PC-3 (cell line): ENCODE results near the gene PAEP. TPM values are rescaled to one million over a fixed set of nuclear protein-coding genes. Genes with fewer than 3 reads are reported as not detected.
"Not testable (repeated sequence)": the region's sequence is repeated elsewhere in the genome, so short reads cannot be mapped to it uniquely, and the experiment has no call there.

Experiments
- ATAC-seq: fragments of 200-7000 bp; cut with Tn5 transposase; 2 replicates; pipeline ENCODE4 v1.9.1; 2020; ENCODE audit warnings: mild to moderate bottlenecking, moderate library complexity
- BruUV-seq: library from RNA; stranded (reverse); fragments of 400-500 nt; replicated peaks from 2 replicates; lab custom pipeline; 2021; lab: Mats Ljungman, UMichigan
- CTCF ChIA-PET: fragments of 300-600 bp; sonication (Branson Sonifier 250); formaldehyde crosslinking; loops from one replicate; lab custom pipeline; 2022; ENCODE audit warnings: antibody characterized with exemption; lab: Charles Lee
- POLR2A ChIA-PET: fragments of 300-600 bp; sonication (Branson Sonifier 250); formaldehyde crosslinking; loops from one replicate; lab custom pipeline; 2022; ENCODE audit warnings: antibody characterized with exemption; ENCODE audit not compliant: unreplicated experiment; lab: Charles Lee
- DNase-seq: peaks from one replicate; pipeline ENCODE4 v3.0.0-alpha.2; 2015
- H2AFZ ChIP-seq: fragments of 300-600 bp; sonication (generic); 2 replicates; pipeline ENCODE4 v1.6.0; 2016; ENCODE audit warnings: antibody characterized with exemption, low read length
- H3F3A ChIP-seq: fragments of 300-600 bp; sonication (generic); one replicate; pipeline ENCODE4 v1.6.0; 2017; ENCODE audit warnings: antibody characterized with exemption, low read length, control low read depth, mild to moderate bottlenecking; ENCODE audit not compliant: unreplicated experiment
- H3K27ac ChIP-seq: fragments of 300-600 bp; sonication (generic); 2 replicates; pipeline ENCODE4 v1.5.1; 2016; ENCODE audit warnings: mild to moderate bottlenecking, low read length
- H3K27me3 ChIP-seq: fragments of 300-600 bp; sonication (generic); 2 replicates; pipeline ENCODE4 v1.6.1; 2016; ENCODE audit warnings: low read length, mixed read lengths
- H3K36me3 ChIP-seq: fragments of 300-600 bp; sonication (generic); 2 replicates; pipeline ENCODE4 v1.6.1; 2016; ENCODE audit warnings: low read depth, mixed run types, low read length, mixed read lengths
- H3K4me1 ChIP-seq: fragments of 300-600 bp; sonication (generic); 2 replicates; pipeline ENCODE4 v1.5.1; 2016; ENCODE audit warnings: low read length; ENCODE audit not compliant: insufficient read depth
- H3K4me2 ChIP-seq: fragments of 300-600 bp; sonication (generic); 2 replicates; pipeline ENCODE4 v1.6.0; 2016; ENCODE audit warnings: low read length
- H3K4me3 ChIP-seq: fragments of 300-600 bp; sonication (generic); 2 replicates; pipeline ENCODE4 v1.5.1; 2016; ENCODE audit warnings: mild to moderate bottlenecking, low read length, mixed read lengths
- H3K79me2 ChIP-seq: fragments of 300-600 bp; sonication (generic); 2 replicates; pipeline ENCODE4 v1.6.1; 2017; ENCODE audit warnings: low read length, mixed read lengths
- H3K9ac ChIP-seq: fragments of 300-600 bp; sonication (generic); 2 replicates; pipeline ENCODE4 v1.6.0; 2016; ENCODE audit warnings: mild to moderate bottlenecking, low read length
- H3K9me2 ChIP-seq: fragments of 300-600 bp; sonication (generic); replicated peaks from 2 replicates; pipeline ENCODE4 v1.6.1; 2016; ENCODE audit warnings: mixed run types, low read length, mixed read lengths
- H3K9me3 ChIP-seq: fragments of 300-600 bp; sonication (generic); 2 replicates; pipeline ENCODE4 v1.6.1; 2016; ENCODE audit warnings: low read length, mixed read lengths
- H4K20me1 ChIP-seq: fragments of 300-600 bp; sonication (generic); 2 replicates; pipeline ENCODE4 v1.6.1; 2016; ENCODE audit warnings: low read length, mixed read lengths
- EZH2 ChIP-seq: fragments of 300-600 bp; sonication (generic); IDR thresholded peaks from one replicate; pipeline ENCODE4 v1.6.1; 2017; ENCODE audit warnings: antibody characterized with exemption, mild to moderate bottlenecking, low read length; ENCODE audit not compliant: unreplicated experiment
- EZH2phosphoT487 ChIP-seq: fragments of 300-600 bp; sonication (generic); IDR thresholded peaks from 2 replicates; pipeline ENCODE4 v1.6.1; 2018; ENCODE audit warnings: mild to moderate bottlenecking, antibody characterized with exemption, low read length, borderline replicate concordance
- intact Hi-C: fragments of 100-400 bp; cut with micrococcal nuclease; formaldehyde crosslinking; loops from 2 replicates; pipeline ENCODE4 v1.9.0; 2023
- total RNA-seq: library from RNA; depleted of rRNA; stranded (reverse); fragments of >200 nt; gene quantifications from 2 replicates; pipeline ENCODE4 v1.2.3, GENCODE V29; 2014
- TF ChIP-seq, protein P1 (sequence below): fragments of 300-600 bp; sonication (generic); conservative IDR thresholded peaks from 2 replicates; pipeline ENCODE4 v1.5.1; 2017; ENCODE audit warnings: antibody characterized with exemption, low read depth, mild to moderate bottlenecking, low read length

The PAEP gene
- total RNA-seq, 1 experiment from 2014 or later = not detected

GRCh38 chr9:135531096-135531495, 30.5 kb upstream of the PAEP start:
- no peak overlapping the region for H3K4me2 ChIP-seq
- POLR2A ChIA-PET = no interaction called here
- H2AFZ ChIP-seq = no peak overlapping the region
- no peaks in the 10 kb centered on the region for H3K9me2 ChIP-seq
- DNase-seq = no peak
- CTCF ChIA-PET = no interaction called here
- no peak overlapping the region for H3K9ac ChIP-seq
- no peaks in the 10 kb centered on the region for H3K4me1 ChIP-seq
- intact Hi-C loops = no loop called here
- no peaks in the 10 kb centered on the region for H3K27me3 ChIP-seq
- H3K36me3 ChIP-seq = no peaks in the 10 kb centered on the region
- no TSS peak for BruUV-seq
- no peak for TF ChIP-seq EZH2phosphoT487
- no peak for TF ChIP-seq EZH2
- TF ChIP-seq, protein P1, sequence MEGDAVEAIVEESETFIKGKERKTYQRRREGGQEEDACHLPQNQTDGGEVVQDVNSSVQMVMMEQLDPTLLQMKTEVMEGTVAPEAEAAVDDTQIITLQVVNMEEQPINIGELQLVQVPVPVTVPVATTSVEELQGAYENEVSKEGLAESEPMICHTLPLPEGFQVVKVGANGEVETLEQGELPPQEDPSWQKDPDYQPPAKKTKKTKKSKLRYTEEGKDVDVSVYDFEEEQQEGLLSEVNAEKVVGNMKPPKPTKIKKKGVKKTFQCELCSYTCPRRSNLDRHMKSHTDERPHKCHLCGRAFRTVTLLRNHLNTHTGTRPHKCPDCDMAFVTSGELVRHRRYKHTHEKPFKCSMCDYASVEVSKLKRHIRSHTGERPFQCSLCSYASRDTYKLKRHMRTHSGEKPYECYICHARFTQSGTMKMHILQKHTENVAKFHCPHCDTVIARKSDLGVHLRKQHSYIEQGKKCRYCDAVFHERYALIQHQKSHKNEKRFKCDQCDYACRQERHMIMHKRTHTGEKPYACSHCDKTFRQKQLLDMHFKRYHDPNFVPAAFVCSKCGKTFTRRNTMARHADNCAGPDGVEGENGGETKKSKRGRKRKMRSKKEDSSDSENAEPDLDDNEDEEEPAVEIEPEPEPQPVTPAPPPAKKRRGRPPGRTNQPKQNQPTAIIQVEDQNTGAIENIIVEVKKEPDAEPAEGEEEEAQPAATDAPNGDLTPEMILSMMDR = no peak
- H3K27ac ChIP-seq = no peak overlapping the region
- ATAC-seq = no peak
- no peaks in the 10 kb centered on the region for H3K79me2 ChIP-seq
- no peaks in the 10 kb centered on the region for H3K9me3 ChIP-seq
- H3F3A ChIP-seq = no peaks in the 10 kb centered on the region
- H4K20me1 ChIP-seq = no peaks in the 10 kb centered on the region
- H3K4me3 ChIP-seq = no peak overlapping the region

GRCh38 chr9:135533113-135533512, 28.4 kb upstream of the PAEP start:
- Histone ChIP-seq H3K27ac (no peak overlapping the region), H3K4me2 (no peak overlapping the region), H3K4me3 (no peak overlapping the region), H2AFZ (no peak overlapping the region), H3K9ac (no peak overlapping the region), H4K20me1 (no peaks in the 10 kb centered on the region), H3F3A (no peaks in the 10 kb centered on the region), H3K4me1 (no peaks in the 10 kb centered on the region), H3K27me3 (peaks cover 6% of the 10 kb centered on the region), H3K36me3 (no peaks in the 10 kb centered on the region), H3K79me2 (no peaks in the 10 kb centered on the region), H3K9me3 (no peaks in the 10 kb centered on the region), H3K9me2 (no peaks in the 10 kb centered on the region)
- no peak for DNase-seq
- ATAC-seq = no peak; the same call in 1 of the 2 replicates
- TF ChIP-seq, protein P1 = no peak
- TF ChIP-seq EZH2phosphoT487 (no peak), EZH2 (no peak)
- ChIA-PET POLR2A (no interaction called here), CTCF (no interaction called here)
- BruUV-seq = no TSS peak
- intact Hi-C loops = no loop called here

DNA sequence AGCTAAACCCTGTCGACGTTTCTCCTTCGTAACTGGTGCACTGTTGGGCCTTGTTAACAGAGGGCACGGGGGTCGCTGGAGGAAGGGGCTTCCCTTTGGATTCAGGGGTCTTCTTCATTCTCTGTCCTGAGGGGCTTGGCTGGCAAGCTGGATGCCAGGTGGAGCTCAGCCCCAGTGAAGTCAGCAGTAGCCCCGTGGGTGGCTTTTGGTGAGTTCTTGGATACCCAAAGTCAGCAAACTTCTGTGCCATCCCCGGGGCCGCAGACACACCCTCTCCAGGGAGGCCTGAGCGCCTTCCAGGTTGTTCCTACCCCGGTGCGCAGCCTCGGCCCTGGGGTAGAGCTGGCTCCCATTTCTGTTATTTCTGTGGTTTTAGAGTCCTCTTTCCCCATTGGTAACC, 27.9 kb upstream of the PAEP start:
- DNase-seq = no peak
- Histone ChIP-seq H3K9me2 (no peaks in the 10 kb centered on the region), H3K4me3 (no peak overlapping the region), H3K9me3 (no peaks in the 10 kb centered on the region), H3K4me2 (no peak overlapping the region), H3K79me2 (no peaks in the 10 kb centered on the region), H3K36me3 (no peaks in the 10 kb centered on the region), H4K20me1 (no peaks in the 10 kb centered on the region), H3K9ac (no peak overlapping the region), H3F3A (no peaks in the 10 kb centered on the region), H3K4me1 (no peaks in the 10 kb centered on the region), H3K27ac (no peak overlapping the region), H3K27me3 (peaks cover 11% of the 10 kb centered on the region), H2AFZ (no peak overlapping the region)
- intact Hi-C loops = no loop called here
- no peak for ATAC-seq
- TF ChIP-seq, protein P1 = no peak
- TF ChIP-seq EZH2phosphoT487 (no peak), EZH2 (no peak)
- CTCF ChIA-PET = no interaction called here
- POLR2A ChIA-PET = no interaction called here
- BruUV-seq = no TSS peak

- ATAC-seq, H4K20me1 ChIP-seq, H3K4me2 ChIP-seq, H3K9ac ChIP-seq, H3K27ac ChIP-seq, BruUV-seq, H3F3A ChIP-seq, H3K4me3 ChIP-seq, H2AFZ ChIP-seq, H3K4me1 ChIP-seq, CTCF ChIA-PET, H3K9me2 ChIP-seq, POLR2A ChIA-PET, H3K9me3 ChIP-seq, DNase-seq, H3K79me2 ChIP-seq, H3K36me3 ChIP-seq, intact Hi-C loops: not testable (repeated sequence)
- peaks cover 17% of the 10 kb centered on the region for H3K27me3 ChIP-seq
These were observed 27.3 kb upstream of the PAEP start for GRCh38 chr9:135534192-135534711.
